A673 (cell line): ENCODE measurements around the gene PGK1.

Experiments
- EZH2 ChIP-seq: fragments of 200-600 bp; sonication (generic); IDR thresholded peaks from 2 replicates; pipeline ENCODE4 v1.6.1; 2017; ENCODE audit warnings: borderline replicate concordance, low read depth, mild to moderate bottlenecking, mixed read lengths, antibody characterized with exemption, low read length; ENCODE audit not compliant: poor library complexity, severe bottlenecking
- TF ChIP-seq, protein P1 (sequence below): fragments of 300-800, 200-600 bp; sonication (generic); conservative IDR thresholded peaks from 2 replicates; pipeline ENCODE4 v1.5.1; 2017; ENCODE audit warnings: low read depth, mild to moderate bottlenecking, antibody characterized with exemption, low read length, moderate library complexity, mixed read lengths

DNA sequence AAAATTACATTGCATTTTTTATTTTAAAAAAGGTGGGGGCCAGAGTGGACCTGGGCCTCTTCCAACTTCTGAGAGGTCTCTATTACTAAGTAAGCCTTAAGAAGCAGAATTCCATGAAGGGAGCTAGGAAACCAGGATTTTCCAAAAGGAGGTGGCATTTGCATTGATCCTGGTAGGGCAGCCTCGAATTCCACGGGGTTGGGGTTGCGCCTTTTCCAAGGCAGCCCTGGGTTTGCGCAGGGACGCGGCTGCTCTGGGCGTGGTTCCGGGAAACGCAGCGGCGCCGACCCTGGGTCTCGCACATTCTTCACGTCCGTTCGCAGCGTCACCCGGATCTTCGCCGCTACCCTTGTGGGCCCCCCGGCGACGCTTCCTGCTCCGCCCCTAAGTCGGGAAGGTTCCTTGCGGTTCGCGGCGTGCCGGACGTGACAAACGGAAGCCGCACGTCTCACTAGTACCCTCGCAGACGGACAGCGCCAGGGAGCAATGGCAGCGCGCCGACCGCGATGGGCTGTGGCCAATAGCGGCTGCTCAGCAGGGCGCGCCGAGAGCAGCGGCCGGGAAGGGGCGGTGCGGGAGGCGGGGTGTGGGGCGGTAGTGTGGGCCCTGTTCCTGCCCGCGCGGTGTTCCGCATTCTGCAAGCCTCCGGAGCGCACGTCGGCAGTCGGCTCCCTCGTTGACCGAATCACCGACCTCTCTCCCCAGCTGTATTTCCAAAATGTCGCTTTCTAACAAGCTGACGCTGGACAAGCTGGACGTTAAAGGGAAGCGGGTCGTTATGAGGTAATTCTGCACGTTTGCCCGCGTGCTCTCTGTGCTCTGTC is at the start of gene PGK1:
- TF ChIP-seq, protein P1, sequence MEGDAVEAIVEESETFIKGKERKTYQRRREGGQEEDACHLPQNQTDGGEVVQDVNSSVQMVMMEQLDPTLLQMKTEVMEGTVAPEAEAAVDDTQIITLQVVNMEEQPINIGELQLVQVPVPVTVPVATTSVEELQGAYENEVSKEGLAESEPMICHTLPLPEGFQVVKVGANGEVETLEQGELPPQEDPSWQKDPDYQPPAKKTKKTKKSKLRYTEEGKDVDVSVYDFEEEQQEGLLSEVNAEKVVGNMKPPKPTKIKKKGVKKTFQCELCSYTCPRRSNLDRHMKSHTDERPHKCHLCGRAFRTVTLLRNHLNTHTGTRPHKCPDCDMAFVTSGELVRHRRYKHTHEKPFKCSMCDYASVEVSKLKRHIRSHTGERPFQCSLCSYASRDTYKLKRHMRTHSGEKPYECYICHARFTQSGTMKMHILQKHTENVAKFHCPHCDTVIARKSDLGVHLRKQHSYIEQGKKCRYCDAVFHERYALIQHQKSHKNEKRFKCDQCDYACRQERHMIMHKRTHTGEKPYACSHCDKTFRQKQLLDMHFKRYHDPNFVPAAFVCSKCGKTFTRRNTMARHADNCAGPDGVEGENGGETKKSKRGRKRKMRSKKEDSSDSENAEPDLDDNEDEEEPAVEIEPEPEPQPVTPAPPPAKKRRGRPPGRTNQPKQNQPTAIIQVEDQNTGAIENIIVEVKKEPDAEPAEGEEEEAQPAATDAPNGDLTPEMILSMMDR, result no peak
- TF ChIP-seq EZH2, result no peak
